B cell (primary cell): ENCODE data around the gene RAP1GAP. TPM values are rescaled to one million over a fixed set of nuclear protein-coding genes. Genes with fewer than 3 reads are reported as not detected.

ENCODE experiments used
- ATAC-seq: fragments of 200-7000 bp; cut with Tn5 transposase; one replicate; pipeline ENCODE4 v1.10.0; 2021; ENCODE audit warnings: low read depth, mild to moderate bottlenecking, moderate number of reproducible peaks, moderate library complexity
- CTCF ChIA-PET: fragments of 350-600 bp; sonication (Branson Sonifier 250); formaldehyde crosslinking; loops from one replicate; lab custom pipeline; 2021; ENCODE audit warnings: antibody characterized with exemption, inconsistent platforms; lab: Charles Lee
- POLR2A ChIA-PET: fragments of 350-600 bp; sonication (Branson Sonifier 250); formaldehyde crosslinking; loops from one replicate; lab custom pipeline; 2021; ENCODE audit warnings: antibody characterized with exemption; lab: Charles Lee
- DNase-seq: peaks from one replicate; pipeline ENCODE4 v3.0.0; 2013
- H2AFZ ChIP-seq: 2 replicates; pipeline ENCODE4 v1.6.1; 2012; ENCODE audit warnings: mild to moderate bottlenecking, low read depth, low read length; ENCODE audit not compliant: insufficient read depth, poor library complexity, severe bottlenecking
- H3K27ac ChIP-seq, 2 donors: 1 replicate in 1 of 2; 2 replicates in 1 of 2; pipeline ENCODE4 v1.5.1; 2012 to 2013; ENCODE audit warnings: low read length in 2 of 2, mild to moderate bottlenecking in 2 of 2, moderate library complexity in 1 of 2
- H3K27me3 ChIP-seq, 4 experiments: fragments of 200-600 bp in 1 of 4; sonication (generic) in 1 of 4; replicated peaks in 1 of 4; 1 replicate in 2 of 4; 2 replicates in 2 of 4; pipeline versions ENCODE4 v1.6.1 to v1.7.0; 2013 to 2016; ENCODE audit warnings: low read length in 3 of 4, mild to moderate bottlenecking in 2 of 4, mixed read lengths in 1 of 4, moderate library complexity in 1 of 4; ENCODE audit not compliant: insufficient read depth in 4 of 4, control insufficient read depth in 3 of 4; ENCODE audit errors: control extremely low read depth in 1 of 4
- H3K36me3 ChIP-seq, 2 experiments: replicated peaks in 1 of 2; 1 replicate in 1 of 2; 2 replicates in 1 of 2; pipeline versions ENCODE4 v1.6.1 to v1.7.1; 2013; ENCODE audit warnings: low read length in 1 of 2; ENCODE audit not compliant: insufficient read depth in 2 of 2, control insufficient read depth in 1 of 2; ENCODE audit errors: control extremely low read depth in 1 of 2, extremely low read depth in 1 of 2
- H3K4me1 ChIP-seq, 2 donors: fragments of 200-600 bp in 1 of 2; sonication (generic) in 1 of 2; 1 replicate in 1 of 2; 2 replicates in 1 of 2; pipeline versions ENCODE4 v1.5.1 to v1.6.1; 2013 to 2017; ENCODE audit warnings: low read length in 2 of 2; ENCODE audit not compliant: control insufficient read depth in 2 of 2, insufficient read depth in 2 of 2
- H3K4me2 ChIP-seq: replicated peaks from 2 replicates; pipeline ENCODE3; 2012; ENCODE audit warnings: mild to moderate bottlenecking, low read depth, low read length; ENCODE audit not compliant: poor library complexity, severe bottlenecking
- H3K4me3 ChIP-seq, 5 experiments: fragments of 200-600 bp in 1 of 5; sonication (generic) in 1 of 5; 1 replicate in 3 of 5; 2 replicates in 2 of 5; pipeline versions ENCODE4 v1.5.1 to v1.7.0; 2011 to 2016; ENCODE audit warnings: low read length in 4 of 5, mild to moderate bottlenecking in 4 of 5, low read depth in 2 of 5, control low read depth in 1 of 5, moderate library complexity in 1 of 5; ENCODE audit not compliant: insufficient read depth in 1 of 5; ENCODE audit errors: control extremely low read depth in 1 of 5, extremely low read depth in 1 of 5
- H3K79me2 ChIP-seq: fragments of 200-600 bp; sonication (generic); one replicate; pipeline ENCODE4 v1.6.0; 2016; ENCODE audit warnings: low read length; ENCODE audit not compliant: control insufficient read depth, insufficient read depth
- H3K9ac ChIP-seq: fragments of 200-600 bp; sonication (generic); 2 replicates; pipeline ENCODE4 v1.6.1; 2017; ENCODE audit warnings: mild to moderate bottlenecking, low read length, moderate library complexity
- H3K9me3 ChIP-seq, 3 donors: one replicate each; pipeline versions ENCODE4 v1.6.1 to v1.7.1; 2013; ENCODE audit warnings: low read length in 2 of 3; ENCODE audit not compliant: control insufficient read depth in 2 of 3, insufficient read depth in 1 of 3; ENCODE audit errors: control extremely low read depth in 1 of 3
- H4K20me1 ChIP-seq: 2 replicates; pipeline ENCODE4 v1.6.0; 2012; ENCODE audit warnings: mild to moderate bottlenecking, low read length; ENCODE audit not compliant: insufficient read depth, control insufficient read depth, poor library complexity, severe bottlenecking
- H3K27ac Mint-ChIP-seq: one replicate; pipeline ENCODE4 v1.8.0; 2021; ENCODE audit warnings: mixed read lengths
- H3K27me3 Mint-ChIP-seq: one replicate; pipeline ENCODE4 v1.8.0; 2021; ENCODE audit warnings: mixed read lengths
- H3K4me1 Mint-ChIP-seq: one replicate; pipeline ENCODE4 v1.8.0; 2021; ENCODE audit warnings: mixed read lengths
- H3K4me3 Mint-ChIP-seq: one replicate; pipeline ENCODE4 v1.8.0; 2021; ENCODE audit warnings: mixed read lengths
- H3K9me3 Mint-ChIP-seq: one replicate; pipeline ENCODE4 v1.8.0; 2022; ENCODE audit warnings: mixed read lengths; ENCODE audit not compliant: insufficient read depth
- CTCF ChIP-seq: fragments of 200-600 bp; IDR thresholded peaks from one replicate; pipeline ENCODE4 v1.8.0; 2022; ENCODE audit warnings: antibody characterized with exemption, mild to moderate bottlenecking
- EZH2 ChIP-seq: IDR thresholded peaks from 2 replicates; pipeline ENCODE4 v1.6.1; 2012; ENCODE audit warnings: borderline replicate concordance, low read depth, mild to moderate bottlenecking, moderate library complexity, low read length; ENCODE audit not compliant: insufficient read depth, poor library complexity, severe bottlenecking
- WGBS: methylation state at CpG from one replicate; pipeline ENCODE4 v1.1.5; 2013; ENCODE audit warnings: missing lambda C conversion rate; ENCODE audit not compliant: insufficient coverage; 5-methylcytosine and 5-hydroxymethylcytosine counted together
- intact Hi-C: fragments of 100-400 bp; cut with micrococcal nuclease; formaldehyde crosslinking; loops from one replicate; pipeline ENCODE4 v1.10.0; 2022
- polyA plus RNA-seq: library from polyadenylated mRNA; depleted of rRNA; stranded (reverse); fragments of >200 nt; gene quantifications from 2 replicates; pipeline ENCODE4 v1.2.3, GENCODE V29; 2012
- total RNA-seq, 2 donors: library from RNA; stranded (reverse); fragments of 120-200 nt in 1 of 2; gene quantifications; 1 replicate in 1 of 2; 2 replicates in 1 of 2; pipeline versions ENCODE4 v1.2.3 to v1.2.4, GENCODE V29; 2013 to 2022

Gene RAP1GAP
- total and polyA plus RNA-seq, 2 donors (not counting 1 experiment from before 2014, with no cell fraction given): 0.07 to 0.09 TPM

- no peaks in the 10 kb centered on the region for H3K9me3 Mint-ChIP-seq
- H3K4me3 ChIP-seq: no peak overlapping the region
- H3K4me2 ChIP-seq: no peak overlapping the region
These were observed 103.9 kb downstream of the RAP1GAP start for GRCh38 chr1:21565285-21565684.

More at GRCh38 chr1:21565285-21565684, 103.9 kb downstream of the RAP1GAP start:
- ATAC-seq (no peak), DNase-seq (no peak)
- ChIA-PET CTCF (interaction anchor here (0.9 kb wide), 1 partner anchor 11 kb away, joined by 3 read pairs; no protein-coding TSS in a partner anchor), POLR2A (no interaction called here)
- H2AFZ ChIP-seq: no peak overlapping the region
- WGBS: 80% methylated on average over 5 of the region's 8 CpGs
- H3K27ac ChIP-seq: no peak overlapping the region
- H3K27me3 Mint-ChIP-seq: no peaks in the 10 kb centered on the region
- H4K20me1 ChIP-seq: no peaks in the 10 kb centered on the region
- H3K36me3 ChIP-seq: no peaks in the 10 kb centered on the region
- TF ChIP-seq EZH2 (no peak), CTCF (no peak)
- intact Hi-C loops: no loop called here
- H3K9ac ChIP-seq: no peak overlapping the region
- H3K4me1 Mint-ChIP-seq: no peaks in the 10 kb centered on the region
- no peaks in the 10 kb centered on the region for H3K9me3 ChIP-seq
- H3K27me3 ChIP-seq: no peaks in the 10 kb centered on the region
- no peaks in the 10 kb centered on the region for H3K79me2 ChIP-seq
- H3K27ac Mint-ChIP-seq: no peak overlapping the region
- no peak overlapping the region for H3K4me3 Mint-ChIP-seq
- no peaks in the 10 kb centered on the region for H3K4me1 ChIP-seq
